NCI-H1436 treated with DMSO at 0.1 percent for 48 hours (cell line): ENCODE results near the gene ETV3.

Experiments used
- DNase-seq: peaks from one replicate; lab custom pipeline; 2025; lab: John Stamatoyannopoulos, UW

ETV3 gene

DNA sequence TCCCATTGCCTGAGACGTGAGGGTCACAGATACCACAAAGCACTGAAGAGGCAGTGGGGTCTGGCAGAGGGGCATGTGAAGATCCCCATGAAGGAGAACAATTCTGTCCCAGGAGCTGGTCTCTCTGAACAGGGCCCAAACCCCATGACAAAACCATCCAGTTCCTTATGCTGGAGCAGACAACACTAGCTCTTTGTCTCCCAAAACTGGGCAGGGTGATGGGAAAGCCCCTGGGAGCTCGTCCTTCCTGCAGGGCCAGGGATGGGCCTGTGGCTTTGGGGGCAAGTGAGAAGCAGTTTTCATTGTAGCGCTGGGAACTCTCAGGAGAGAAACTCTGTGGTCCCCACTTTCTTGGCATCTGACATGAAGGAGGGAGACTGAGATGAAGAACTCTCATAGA lies 47.4 kb downstream of the ETV3 start:
- no peak for DNase-seq

DNA sequence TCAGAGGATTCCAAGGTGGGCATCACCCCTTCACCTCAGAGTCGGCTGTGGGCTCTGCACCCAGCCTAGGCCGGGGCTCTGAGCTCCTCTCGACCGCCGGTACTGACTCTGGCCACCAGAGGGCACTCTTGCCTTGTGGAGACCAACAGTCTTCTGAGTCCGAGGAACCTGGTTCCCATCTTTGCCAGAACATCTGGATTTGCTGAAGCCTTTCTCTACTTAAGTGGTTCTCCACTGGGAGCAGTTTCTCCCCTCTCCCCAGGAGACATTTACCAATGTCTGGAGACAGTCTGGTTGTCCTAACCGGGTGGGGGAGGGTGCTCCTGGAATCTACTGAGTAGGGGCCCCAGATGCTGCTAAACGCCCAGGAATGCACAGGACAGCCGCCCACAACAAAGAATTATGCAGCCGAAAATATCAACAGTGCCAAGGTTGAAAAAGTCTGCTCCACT lies 48.0 kb downstream of the ETV3 start:
- no peak for DNase-seq

DNA sequence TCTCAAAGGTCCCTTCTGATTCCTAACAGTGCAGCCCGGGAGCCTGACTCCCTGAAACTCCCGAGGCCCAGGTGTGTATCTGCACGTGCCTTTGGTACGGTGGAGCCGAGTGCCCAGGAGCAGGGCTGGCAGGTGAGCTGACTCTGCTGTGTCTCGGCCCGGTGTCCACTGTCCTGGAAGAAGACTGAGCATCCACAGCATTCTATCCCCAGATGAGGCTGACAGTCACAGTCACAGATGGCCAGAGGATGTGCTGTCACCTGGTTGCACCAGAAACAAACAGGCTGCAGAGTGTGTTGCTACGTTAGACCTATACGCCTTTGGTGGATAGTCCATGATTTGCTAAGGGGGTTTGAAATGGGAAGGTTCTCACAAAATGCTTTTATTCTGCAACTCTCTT lies 48.4 kb downstream of the ETV3 start:
- DNase-seq: no peak

DNA sequence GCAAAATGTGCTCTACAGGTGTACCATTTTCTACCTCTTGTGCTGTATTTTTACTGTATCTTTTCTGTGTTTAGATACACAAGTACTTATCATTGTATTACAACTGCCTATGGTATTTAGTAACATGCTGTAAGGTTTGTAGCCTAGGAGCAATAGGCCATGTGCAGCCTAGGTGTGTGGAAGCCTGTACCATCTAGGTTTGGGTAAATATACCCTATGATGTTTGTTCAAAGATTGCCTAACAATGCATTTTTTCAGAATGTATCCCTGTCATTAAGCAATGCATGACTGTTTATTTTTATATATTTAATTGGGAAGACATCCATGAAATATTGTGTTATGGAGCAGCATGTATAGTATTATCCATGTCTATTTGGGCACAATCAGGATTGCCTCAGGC lies 49.6 kb downstream of the ETV3 start:
- no peak for DNase-seq

DNA sequence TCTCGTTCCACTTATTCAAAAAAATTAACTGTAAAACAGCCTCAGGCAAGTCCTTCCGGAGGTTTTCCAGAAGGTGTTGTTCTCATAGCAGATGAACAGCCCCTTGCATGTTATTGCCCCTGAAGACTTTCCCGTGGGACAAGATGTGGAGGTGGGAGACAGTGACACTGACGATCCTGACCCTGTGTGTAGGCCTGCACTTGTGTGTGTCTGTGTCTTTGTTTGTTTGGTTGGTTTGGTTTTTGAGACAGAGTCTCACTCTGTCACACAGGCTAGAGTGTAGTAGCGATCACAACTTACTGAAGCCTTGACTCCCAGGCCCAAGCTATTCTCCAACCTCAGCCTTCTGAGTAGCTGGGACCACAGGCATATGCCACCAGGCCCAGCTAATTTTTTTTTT lies 51.2 kb downstream of the ETV3 start:
- no peak for DNase-seq

DNA sequence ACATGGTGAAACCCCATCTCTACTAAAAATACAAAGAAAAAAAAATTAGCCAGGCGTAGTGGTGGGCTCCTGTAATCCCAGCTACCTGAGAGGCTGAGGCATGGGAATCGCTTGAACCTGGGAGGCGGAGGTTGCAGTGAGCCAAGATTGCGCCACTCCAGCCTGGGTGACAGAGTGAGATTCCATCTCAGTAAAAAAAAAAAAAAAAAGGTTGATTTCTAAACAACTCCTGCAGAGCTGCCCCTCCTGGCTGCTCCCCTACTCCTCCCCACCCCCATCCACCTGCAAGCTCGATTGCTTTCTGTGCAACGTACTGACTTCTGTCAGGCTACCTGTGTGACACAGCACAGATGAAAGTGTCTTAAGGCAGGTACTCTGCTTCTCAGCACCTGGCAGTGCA lies 51.9 kb downstream of the ETV3 start:
- no peak for DNase-seq

DNA sequence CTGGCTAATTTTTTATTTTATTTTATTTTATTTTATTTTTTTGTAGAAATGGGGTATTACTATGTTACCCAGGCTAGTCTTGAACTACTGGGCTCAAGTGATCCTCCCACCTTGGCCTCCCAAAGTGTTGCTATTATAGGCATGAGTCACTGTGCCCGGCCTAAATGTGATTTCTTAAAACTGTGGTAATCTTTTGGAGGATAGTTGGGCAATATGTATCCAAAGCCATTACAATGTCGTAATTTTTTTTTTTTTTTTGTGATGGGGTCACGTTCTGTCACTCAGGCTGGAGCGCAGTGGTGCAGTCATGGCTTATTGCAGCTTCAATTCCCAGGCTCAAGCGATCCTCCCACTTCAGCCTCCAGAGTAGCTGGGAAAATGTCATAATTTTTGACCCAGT lies 52.8 kb downstream of the ETV3 start:
- no peak for DNase-seq

DNA sequence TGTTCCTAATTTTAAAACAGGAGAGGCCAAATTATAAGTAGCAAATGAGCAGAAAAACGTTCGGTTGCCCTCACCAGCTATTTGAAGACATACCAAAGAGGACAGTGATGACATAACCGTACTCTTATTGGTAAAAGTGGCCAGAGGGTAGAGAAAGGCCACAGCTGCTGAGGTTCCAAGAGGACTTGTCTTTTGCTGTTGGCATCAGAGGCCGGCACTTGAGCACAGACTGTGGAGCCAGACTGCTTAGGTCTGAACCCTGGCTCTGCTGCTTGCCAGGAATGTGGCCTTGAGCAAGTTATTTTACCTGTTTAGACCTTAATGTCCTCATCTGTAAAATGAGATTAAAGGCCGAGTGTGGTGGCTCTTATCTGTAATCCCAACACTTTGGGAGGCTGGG lies 53.5 kb downstream of the ETV3 start:
- DNase-seq: no peak

DNA sequence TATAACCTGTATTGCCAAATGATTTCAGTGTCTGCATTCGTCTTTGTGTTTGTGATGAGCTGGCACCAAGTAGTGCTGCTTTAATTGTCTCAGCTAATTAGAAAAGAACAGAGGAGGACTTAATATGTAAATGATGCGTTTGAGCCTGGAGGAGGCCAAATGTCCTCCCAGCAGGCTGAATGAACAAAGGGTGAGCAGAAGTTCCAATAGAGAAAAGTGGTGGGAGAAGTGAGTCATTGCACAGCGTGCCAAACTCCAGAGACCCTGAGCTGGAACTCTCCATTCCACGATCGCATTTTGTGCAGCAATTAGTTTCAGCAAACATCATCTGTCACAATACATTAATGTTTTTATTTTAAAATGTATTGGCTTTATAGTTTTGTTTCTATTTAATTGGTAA lies 56.5 kb downstream of the ETV3 start:
- no peak for DNase-seq

DNA sequence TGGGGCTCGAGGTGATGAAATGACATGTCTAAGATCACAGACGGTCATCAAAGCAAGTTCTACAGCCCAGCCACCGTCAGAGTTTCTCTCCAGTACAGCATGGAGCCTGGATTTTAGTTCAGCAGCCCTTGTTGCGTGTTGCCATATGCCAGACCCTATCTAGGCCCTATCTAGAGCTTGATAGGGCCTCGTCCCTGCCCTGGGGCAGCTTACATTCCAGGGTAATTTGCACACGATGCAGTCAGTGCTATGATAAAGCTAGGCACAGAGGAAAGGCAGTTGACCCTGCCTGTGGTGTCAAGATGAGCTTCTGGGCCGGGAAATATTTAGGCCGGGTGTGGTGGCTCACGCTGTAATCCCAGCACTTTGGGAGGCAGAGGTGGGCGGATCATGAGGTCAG lies 57.5 kb downstream of the ETV3 start:
- DNase-seq: no peak

DNA sequence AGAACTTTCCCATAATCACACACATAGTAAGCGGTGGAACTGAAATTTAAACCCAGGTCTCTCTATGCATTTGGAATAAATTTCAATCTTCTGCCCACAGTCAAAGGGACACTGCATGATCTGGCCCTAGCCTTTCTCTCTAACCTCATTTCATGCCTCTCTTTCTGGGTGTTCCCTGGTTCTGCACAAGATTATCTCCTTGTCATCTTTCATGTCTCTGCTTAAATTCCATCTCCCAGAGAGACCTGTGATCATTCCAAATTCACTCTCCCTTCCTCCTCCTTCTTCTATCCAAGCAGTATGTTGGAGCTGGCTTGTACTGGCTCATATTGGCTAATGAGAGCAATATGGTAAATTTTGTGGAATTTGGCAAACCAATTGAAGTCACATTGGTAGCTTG lies 60.8 kb downstream of the ETV3 start:
- DNase-seq: no peak

DNA sequence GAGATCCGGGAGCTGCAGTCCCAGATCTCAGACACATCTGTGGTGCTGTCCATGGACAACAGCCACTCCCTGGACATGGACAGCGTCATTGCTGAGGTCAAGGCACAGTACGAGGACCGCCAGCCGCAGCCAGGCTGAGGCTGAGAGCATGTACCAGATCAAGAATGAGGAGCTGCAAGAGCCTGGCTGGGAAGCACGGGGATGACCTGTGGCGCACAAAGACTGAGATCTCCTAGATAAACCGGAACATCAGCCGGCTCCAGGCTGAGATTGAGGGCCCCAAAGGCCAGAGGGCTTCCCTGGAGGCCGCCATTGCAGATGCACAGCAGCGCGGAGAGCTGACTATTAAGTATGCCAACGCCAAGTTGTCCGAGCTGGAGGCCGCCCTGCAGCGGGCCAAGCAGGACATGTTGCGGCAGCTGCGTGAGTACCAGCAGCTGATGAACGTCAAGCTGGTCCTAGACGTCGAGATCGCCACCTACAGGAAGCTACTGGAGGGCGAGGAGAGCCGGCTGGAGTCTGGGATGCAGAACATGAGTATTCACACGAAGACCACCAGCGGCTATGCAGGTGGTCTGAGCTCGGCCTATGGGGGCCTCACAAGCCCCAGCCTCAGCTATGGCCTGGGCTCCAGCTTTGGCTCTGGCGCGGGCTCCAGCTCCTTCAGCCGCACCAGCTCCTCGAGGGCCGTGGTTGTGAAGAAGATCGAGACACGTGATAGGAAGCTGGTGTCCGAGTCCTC lies 64.1 kb downstream of the ETV3 start:
- no peak for DNase-seq
